ENCODE data around the gene LAMB3. TPM values are rescaled to one million over a fixed set of nuclear protein-coding genes. Genes with fewer than 3 reads are reported as not detected.

Gene LAMB3
- total and polyA plus RNA-seq, 4 experiments from 2014 or later = 0.18 to 0.69 (median 0.38) TPM; not detected in 1

- Histone ChIP-seq H3K4me3 (ENCODE audit: low read length in 2 of 2) (no peak overlapping the region), H3K4me1 (ENCODE audit: insufficient read depth, low read length) (no peaks in the 10 kb centered on the region), H3K36me3 (ENCODE audit: insufficient read depth, low read length) (no peaks in the 10 kb centered on the region), H3K27me3 (ENCODE audit: insufficient read depth, low read length) (no peaks in the 10 kb centered on the region), H3K27ac (ENCODE audit: low read depth, low read length) (no peak overlapping the region), H3K9me3 (ENCODE audit: control insufficient read depth in 1 of 2, low read length in 2 of 2) (no peaks in the 10 kb centered on the region)
- Mint-ChIP-seq H3K9me3 (peaks cover 0 to 1% (median 0%) of the 10 kb centered on the region in 8 donors), H3K27ac (peak overlapping the region in 1 of 7 donors; percentile 36), H3K36me3 (no peaks in the 10 kb centered on the region), H3K27me3 (peaks cover 7 to 16% of the 10 kb centered on the region in 2 donors), H3K4me3 (no peak overlapping the region), H3K4me1 (no peaks in the 10 kb centered on the region)
- no peak for DNase-seq
- intact Hi-C loops (cut with micrococcal nuclease) = no loop called here
- CTCF ChIA-PET (ENCODE audit: partially characterized antibody) = interaction anchor here (1.6 kb wide), 1 partner anchor 26 kb away, joined by 6 read pairs; no protein-coding TSS in a partner anchor
- POLR2A ChIA-PET (ENCODE audit: partially characterized antibody) = no interaction called here
Measured at GRCh38 chr1:209595599-209596285, 56.5 kb downstream of the LAMB3 start.

GRCh38 chr1:209595028-209595427, 57.2 kb downstream of the LAMB3 start:
- Histone ChIP-seq H3K27ac (ENCODE audit: low read depth, low read length) (no peak overlapping the region), H3K9me3 (ENCODE audit: control insufficient read depth in 1 of 2, low read length in 2 of 2) (no peaks in the 10 kb centered on the region), H3K36me3 (ENCODE audit: insufficient read depth, low read length) (no peaks in the 10 kb centered on the region), H3K4me3 (ENCODE audit: low read length in 2 of 2) (no peak overlapping the region), H3K27me3 (ENCODE audit: insufficient read depth, low read length) (no peaks in the 10 kb centered on the region), H3K4me1 (ENCODE audit: insufficient read depth, low read length) (no peaks in the 10 kb centered on the region)
- H3K27ac Mint-ChIP-seq = peak overlapping the region in 1 of 7 donors; percentile 38
- H3K4me3 Mint-ChIP-seq = no peak overlapping the region
- no peaks in the 10 kb centered on the region for H3K4me1 Mint-ChIP-seq
- peaks cover 8 to 18% of the 10 kb centered on the region in 2 donors for H3K27me3 Mint-ChIP-seq
- ChIA-PET POLR2A (ENCODE audit: partially characterized antibody) (no interaction called here), CTCF (ENCODE audit: partially characterized antibody) (interaction anchor here (1.6 kb wide), 1 partner anchor 25 kb away, joined by 6 read pairs; no protein-coding TSS in a partner anchor)
- DNase-seq = no peak
- peaks cover 0 to 1% (median 0%) of the 10 kb centered on the region in 8 donors for H3K9me3 Mint-ChIP-seq
- intact Hi-C loops (cut with micrococcal nuclease) = no loop called here
- H3K36me3 Mint-ChIP-seq = no peaks in the 10 kb centered on the region

GRCh38 chr1:209594440-209594839, 57.8 kb downstream of the LAMB3 start:
- ChIA-PET POLR2A (ENCODE audit: partially characterized antibody) (no interaction called here), CTCF (ENCODE audit: partially characterized antibody) (interaction anchor here (1.6 kb wide), 1 partner anchor 25 kb away, joined by 6 read pairs; no protein-coding TSS in a partner anchor)
- no peak overlapping the region for H3K4me3 ChIP-seq (ENCODE audit: low read length in 2 of 2)
- no peaks in the 10 kb centered on the region for H3K9me3 ChIP-seq (ENCODE audit: control insufficient read depth in 1 of 2, low read length in 2 of 2)
- Mint-ChIP-seq H3K9me3 (peaks cover 0 to 1% (median 0%) of the 10 kb centered on the region in 8 donors), H3K4me1 (no peaks in the 10 kb centered on the region), H3K36me3 (no peaks in the 10 kb centered on the region), H3K27me3 (peaks cover 8 to 16% of the 10 kb centered on the region in 2 donors), H3K4me3 (no peak overlapping the region), H3K27ac (no peak overlapping the region)
- H3K27ac ChIP-seq (ENCODE audit: low read depth, low read length) = no peak overlapping the region
- no peaks in the 10 kb centered on the region for H3K4me1 ChIP-seq (ENCODE audit: insufficient read depth, low read length)
- no peaks in the 10 kb centered on the region for H3K36me3 ChIP-seq (ENCODE audit: insufficient read depth, low read length)
- intact Hi-C loops (cut with micrococcal nuclease) = no loop called here
- DNase-seq = no peak
- no peaks in the 10 kb centered on the region for H3K27me3 ChIP-seq (ENCODE audit: insufficient read depth, low read length)

- Mint-ChIP-seq H3K36me3 (no peaks in the 10 kb centered on the region), H3K27ac (no peak overlapping the region), H3K4me1 (no peaks in the 10 kb centered on the region), H3K9me3 (peaks cover 0 to 1% (median 0%) of the 10 kb centered on the region in 8 donors), H3K4me3 (no peak overlapping the region), H3K27me3 (peaks cover 7 to 14% of the 10 kb centered on the region in 2 donors)
- Histone ChIP-seq H3K36me3 (ENCODE audit: insufficient read depth, low read length) (no peaks in the 10 kb centered on the region), H3K4me3 (ENCODE audit: low read length in 2 of 2) (no peak overlapping the region), H3K9me3 (ENCODE audit: control insufficient read depth in 1 of 2, low read length in 2 of 2) (no peaks in the 10 kb centered on the region), H3K27me3 (ENCODE audit: insufficient read depth, low read length) (no peaks in the 10 kb centered on the region), H3K27ac (ENCODE audit: low read depth, low read length) (no peak overlapping the region), H3K4me1 (ENCODE audit: insufficient read depth, low read length) (no peaks in the 10 kb centered on the region)
- CTCF ChIA-PET (ENCODE audit: partially characterized antibody) = interaction anchor here (0.6 to 1.2 kb wide), 3 partner anchors 8 to 14 kb away, joined by 3 to 4 read pairs (median 3); no protein-coding TSS in a partner anchor
- DNase-seq = no peak
- POLR2A ChIA-PET (ENCODE audit: partially characterized antibody) = no interaction called here
- intact Hi-C loops (cut with micrococcal nuclease) = no loop called here
Measured at GRCh38 chr1:209593747-209594146, 58.5 kb downstream of the LAMB3 start.

GRCh38 chr1:209590405-209590804, 61.8 kb downstream of the LAMB3 start:
- no peaks in the 10 kb centered on the region for H3K36me3 Mint-ChIP-seq
- peaks cover 0 to 2% (median 0%) of the 10 kb centered on the region in 4 donors for H3K4me1 Mint-ChIP-seq
- H3K4me1 ChIP-seq (ENCODE audit: insufficient read depth, low read length) = no peaks in the 10 kb centered on the region
- no peak overlapping the region for H3K4me3 ChIP-seq (ENCODE audit: low read length in 2 of 2)
- intact Hi-C loops (cut with micrococcal nuclease) = no loop called here
- no peak overlapping the region for H3K4me3 Mint-ChIP-seq
- no peaks in the 10 kb centered on the region for H3K36me3 ChIP-seq (ENCODE audit: insufficient read depth, low read length)
- H3K9me3 ChIP-seq (ENCODE audit: control insufficient read depth in 1 of 2, low read length in 2 of 2) = no peaks in the 10 kb centered on the region
- H3K27me3 Mint-ChIP-seq = peaks cover 7 to 10% of the 10 kb centered on the region in 2 donors
- H3K27me3 ChIP-seq (ENCODE audit: insufficient read depth, low read length) = no peaks in the 10 kb centered on the region
- CTCF ChIA-PET (ENCODE audit: partially characterized antibody) = interaction anchor here (1.0 to 2.9 kb wide), 4 partner anchors 14 to 33 kb away, joined by 4 to 13 read pairs (median 6); no protein-coding TSS in a partner anchor
- POLR2A ChIA-PET (ENCODE audit: partially characterized antibody) = no interaction called here
- H3K27ac ChIP-seq (ENCODE audit: low read depth, low read length) = no peak overlapping the region
- no peak overlapping the region for H3K27ac Mint-ChIP-seq
- no peak for DNase-seq
- H3K9me3 Mint-ChIP-seq = no peaks in the 10 kb centered on the region

GRCh38 chr1:209589863-209590262, 62.4 kb downstream of the LAMB3 start:
- intact Hi-C loops (cut with micrococcal nuclease) = no loop called here

GRCh38 chr1:209589440-209589839, 62.8 kb downstream of the LAMB3 start:
- peaks cover 6 to 9% of the 10 kb centered on the region in 2 donors for H3K27me3 Mint-ChIP-seq
- no peak overlapping the region for H3K4me3 Mint-ChIP-seq
- H3K4me1 ChIP-seq (ENCODE audit: insufficient read depth, low read length) = no peaks in the 10 kb centered on the region
- H3K36me3 ChIP-seq (ENCODE audit: insufficient read depth, low read length) = no peaks in the 10 kb centered on the region
- intact Hi-C loops (cut with micrococcal nuclease) = no loop called here
- no peaks in the 10 kb centered on the region for H3K9me3 ChIP-seq (ENCODE audit: control insufficient read depth in 1 of 2, low read length in 2 of 2)
- H3K27me3 ChIP-seq (ENCODE audit: insufficient read depth, low read length) = no peaks in the 10 kb centered on the region
- no peak overlapping the region for H3K4me3 ChIP-seq (ENCODE audit: low read length in 2 of 2)
- H3K36me3 Mint-ChIP-seq = no peaks in the 10 kb centered on the region
- POLR2A ChIA-PET (ENCODE audit: partially characterized antibody) = no interaction called here
- no peak for DNase-seq
- no peak overlapping the region for H3K27ac Mint-ChIP-seq
- CTCF ChIA-PET (ENCODE audit: partially characterized antibody) = interaction anchor here (1.2 to 1.5 kb wide), 2 partner anchors 10 to 13 kb away, joined by 3 to 8 read pairs; no protein-coding TSS in a partner anchor
- H3K4me1 Mint-ChIP-seq = peaks cover 0 to 2% (median 0%) of the 10 kb centered on the region in 4 donors
- H3K9me3 Mint-ChIP-seq = no peaks in the 10 kb centered on the region
- H3K27ac ChIP-seq (ENCODE audit: low read depth, low read length) = no peak overlapping the region

More at GRCh38 chr1:209589863-209590262, 62.4 kb downstream of the LAMB3 start:
- Mint-ChIP-seq H3K27ac (no peak overlapping the region), H3K36me3 (no peaks in the 10 kb centered on the region), H3K4me3 (no peak overlapping the region), H3K27me3 (peaks cover 6 to 9% of the 10 kb centered on the region in 2 donors), H3K9me3 (no peaks in the 10 kb centered on the region), H3K4me1 (peaks cover 0 to 2% (median 0%) of the 10 kb centered on the region in 4 donors)
- ChIA-PET POLR2A (ENCODE audit: partially characterized antibody) (no interaction called here), CTCF (ENCODE audit: partially characterized antibody) (interaction anchor here (1.0 to 2.9 kb wide), 4 partner anchors 13 to 34 kb away, joined by 4 to 13 read pairs (median 6); no protein-coding TSS in a partner anchor)
- no peaks in the 10 kb centered on the region for H3K4me1 ChIP-seq (ENCODE audit: insufficient read depth, low read length)
- H3K36me3 ChIP-seq (ENCODE audit: insufficient read depth, low read length) = no peaks in the 10 kb centered on the region
- H3K27ac ChIP-seq (ENCODE audit: low read depth, low read length) = no peak overlapping the region
- DNase-seq = no peak
- no peaks in the 10 kb centered on the region for H3K9me3 ChIP-seq (ENCODE audit: control insufficient read depth in 1 of 2, low read length in 2 of 2)
- H3K4me3 ChIP-seq (ENCODE audit: low read length in 2 of 2) = no peak overlapping the region
- H3K27me3 ChIP-seq (ENCODE audit: insufficient read depth, low read length) = no peaks in the 10 kb centered on the region

All from CD4-positive, alpha-beta memory T cell (primary cell).